NCI-H524 treated with DMSO at 0.1 percent for 48 hours (cell line): ENCODE data around the gene KCNH6.

Experiments used
- DNase-seq: peaks from one replicate; lab custom pipeline; 2025; lab: John Stamatoyannopoulos, UW

Gene KCNH6

DNA sequence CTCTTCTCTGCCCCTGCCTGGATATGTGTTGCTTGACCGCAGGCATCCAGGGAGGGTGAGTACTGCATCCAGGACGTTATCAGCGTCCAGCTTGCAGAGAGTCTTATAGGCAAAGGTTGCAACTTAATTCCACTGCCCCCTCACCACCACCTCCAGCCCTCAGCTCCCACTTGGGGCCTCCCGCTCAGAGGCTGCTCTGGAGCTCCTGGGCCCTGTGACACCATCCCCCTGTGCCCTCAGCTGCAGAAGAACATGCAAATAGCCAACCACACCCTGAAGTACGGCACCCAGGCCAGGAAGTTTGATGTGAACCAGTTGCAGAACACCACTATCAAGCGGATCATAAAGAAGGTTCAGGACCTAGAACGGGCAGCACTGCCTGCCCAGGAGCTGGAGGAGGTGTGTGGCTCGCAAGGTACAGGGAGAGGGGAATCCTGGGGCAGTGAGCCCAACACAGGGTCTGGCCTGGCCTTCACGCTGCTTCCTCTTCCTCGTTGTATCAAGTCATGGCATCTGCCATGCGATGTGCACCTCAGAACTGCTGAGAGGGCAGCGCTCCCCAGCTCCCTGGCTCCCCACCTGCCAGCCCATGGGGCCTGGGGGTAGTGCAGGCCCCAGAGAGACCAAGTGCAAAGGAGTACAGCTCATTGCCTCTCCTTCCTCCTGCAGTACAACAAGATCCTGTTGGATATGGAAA is 36.7 kb upstream of the KCNH6 start:
- no peak for DNase-seq

- DNase-seq = no peak
These were observed 36.2 kb upstream of the KCNH6 start for GRCh38 chr17:63487014-63487339.

DNA sequence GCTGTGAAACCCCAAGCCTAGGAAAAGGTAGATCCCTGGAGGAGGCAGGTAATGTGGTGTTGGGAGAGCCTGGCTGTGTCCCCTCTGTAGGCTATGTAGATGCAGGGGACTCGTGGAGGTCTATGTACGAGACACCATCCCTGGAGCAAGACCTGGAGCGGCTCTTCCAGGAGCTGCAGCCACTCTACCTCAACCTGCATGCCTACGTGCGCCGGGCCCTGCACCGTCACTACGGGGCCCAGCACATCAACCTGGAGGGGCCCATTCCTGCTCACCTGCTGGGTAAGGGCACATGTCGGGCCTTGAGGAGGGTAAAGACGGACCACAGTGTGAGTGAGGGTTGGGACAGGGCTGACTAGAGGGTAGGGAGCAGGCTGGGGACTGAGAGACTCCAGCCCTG is 34.3 kb upstream of the KCNH6 start:
- no peak for DNase-seq

DNA sequence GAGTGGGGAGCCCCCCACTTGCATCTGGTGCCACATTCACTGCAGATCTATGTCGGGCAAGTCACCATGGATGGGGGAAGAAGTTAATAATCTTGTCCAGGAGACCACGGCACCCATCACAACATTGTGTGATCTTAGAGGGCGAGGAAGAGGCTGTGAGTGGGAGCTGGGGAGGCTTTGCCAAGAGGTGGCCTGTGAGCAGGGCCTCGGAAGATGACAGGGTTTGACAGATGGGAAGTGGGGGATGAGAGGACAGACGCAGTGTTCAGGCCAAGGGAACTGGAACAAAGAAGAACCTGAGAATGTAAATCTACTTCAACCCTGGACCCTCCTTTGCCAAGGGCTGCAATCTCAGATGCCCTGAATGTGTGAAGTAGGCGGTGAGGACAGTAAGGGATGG is 33.9 kb upstream of the KCNH6 start:
- no peak for DNase-seq

DNA sequence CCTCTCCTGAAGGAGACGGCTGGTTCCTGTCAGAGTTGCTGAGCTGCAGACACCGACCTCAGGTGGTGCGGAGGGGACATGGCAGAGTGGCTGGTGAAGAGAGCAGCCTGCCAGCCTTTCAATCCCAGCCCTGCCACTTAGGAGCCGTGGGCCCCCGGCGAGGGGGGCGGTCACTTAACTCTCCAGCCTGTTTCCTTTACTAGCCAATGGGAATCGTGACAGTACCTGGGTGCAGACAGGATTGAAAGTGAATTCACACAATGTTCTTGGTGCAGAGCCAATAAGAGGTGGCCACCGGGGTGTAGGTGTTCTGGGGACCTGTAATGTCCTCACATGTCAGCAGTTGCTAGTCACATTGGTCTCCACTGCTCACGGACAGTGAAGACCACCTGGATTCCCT is 32.8 kb upstream of the KCNH6 start:
- peak; percentile 52 for DNase-seq

DNA sequence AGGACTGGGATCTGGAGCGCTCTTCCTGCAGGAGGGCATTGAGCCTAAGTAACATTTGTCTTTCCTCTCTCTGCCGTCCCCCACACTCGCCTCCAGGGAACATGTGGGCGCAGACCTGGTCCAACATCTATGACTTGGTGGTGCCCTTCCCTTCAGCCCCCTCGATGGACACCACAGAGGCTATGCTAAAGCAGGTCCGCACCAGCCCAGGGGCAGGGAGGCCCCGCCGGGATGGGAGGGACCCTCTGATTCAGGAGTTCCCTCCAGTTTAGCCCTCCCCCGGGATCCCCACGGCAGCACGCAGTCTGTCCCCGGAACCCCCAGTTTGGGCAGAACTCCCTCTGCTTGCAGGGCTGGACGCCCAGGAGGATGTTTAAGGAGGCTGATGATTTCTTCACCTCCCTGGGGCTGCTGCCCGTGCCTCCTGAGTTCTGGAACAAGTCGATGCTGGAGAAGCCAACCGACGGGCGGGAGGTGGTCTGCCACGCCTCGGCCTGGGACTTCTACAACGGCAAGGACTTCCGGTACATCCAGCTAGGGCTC is 32.2 kb upstream of the KCNH6 start:
- DNase-seq = no peak

- DNase-seq = no peak
These were observed 31.7 kb upstream of the KCNH6 start for GRCh38 chr17:63491413-63491812.

GRCh38 chr17:63491977-63492618 is 31.1 kb upstream of the KCNH6 start:
- peak; percentile 94 for DNase-seq

DNA sequence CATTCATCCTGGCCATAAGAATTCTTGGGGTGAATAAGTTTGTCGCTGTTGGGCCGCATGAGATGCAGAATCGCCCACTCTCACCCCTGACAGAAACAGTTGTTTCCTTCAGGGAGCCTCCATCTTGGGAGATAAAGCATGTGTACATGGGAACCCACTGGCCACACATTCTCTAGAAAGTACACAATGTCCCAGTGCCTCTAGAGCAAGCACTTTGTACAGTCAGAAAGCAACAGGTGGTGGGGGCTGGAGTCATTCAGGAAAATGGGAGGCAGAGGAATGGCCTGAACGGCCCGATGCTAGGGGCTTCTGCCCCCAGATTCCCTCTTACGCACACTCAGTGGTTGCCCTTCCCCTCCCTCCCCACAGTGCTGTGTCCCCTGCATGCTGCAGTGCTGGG is 30.2 kb upstream of the KCNH6 start:
- DNase-seq = no peak

GRCh38 chr17:63493411-63493810 is 29.7 kb upstream of the KCNH6 start:
- no peak for DNase-seq

DNA sequence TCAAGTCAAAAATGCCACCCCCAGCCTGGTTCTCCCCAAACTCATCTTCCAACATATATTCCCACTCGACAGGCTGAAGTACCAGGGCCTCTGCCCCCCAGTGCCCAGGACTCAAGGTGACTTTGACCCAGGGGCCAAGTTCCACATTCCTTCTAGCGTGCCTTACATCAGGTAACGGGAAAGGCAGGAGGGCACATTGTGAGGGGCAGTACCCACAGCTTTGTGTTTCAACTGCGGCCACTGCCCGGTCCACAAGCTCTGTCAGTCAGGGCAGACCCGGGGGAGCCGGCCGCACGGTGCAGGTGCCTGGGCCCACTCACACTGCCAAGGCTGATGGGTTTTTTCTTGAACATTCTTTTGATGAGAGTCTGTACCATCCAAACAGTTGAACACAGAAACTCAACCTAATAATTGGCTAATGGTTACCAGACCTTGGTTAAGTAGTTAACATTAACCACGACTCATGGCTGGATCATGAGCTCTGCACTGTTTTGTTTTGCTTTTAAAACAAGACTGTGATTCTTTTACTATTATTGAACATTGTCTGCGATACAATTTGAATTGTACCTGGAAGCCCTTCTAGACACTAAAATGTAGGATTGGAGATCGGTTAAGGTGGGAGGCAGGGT is 28.7 kb upstream of the KCNH6 start:
- DNase-seq = no peak

- DNase-seq = peak; percentile 17
These were observed 27.7 kb upstream of the KCNH6 start for GRCh38 chr17:63495491-63495890.

DNA sequence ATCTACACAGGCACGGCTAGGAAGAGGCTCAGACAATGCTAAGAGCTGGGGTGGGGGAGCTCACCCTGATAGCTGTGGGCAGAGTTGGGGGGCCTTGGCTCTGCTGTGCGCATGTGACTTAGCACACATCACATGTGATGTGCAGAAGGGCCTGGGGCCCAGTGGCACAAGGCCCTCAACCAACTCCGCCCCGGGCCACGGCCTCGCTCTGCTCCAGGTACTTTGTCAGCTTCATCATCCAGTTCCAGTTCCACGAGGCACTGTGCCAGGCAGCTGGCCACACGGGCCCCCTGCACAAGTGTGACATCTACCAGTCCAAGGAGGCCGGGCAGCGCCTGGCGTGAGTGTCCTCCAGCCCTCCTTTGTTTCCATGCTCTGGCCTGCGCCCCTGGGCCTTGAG is 27.0 kb upstream of the KCNH6 start:
- DNase-seq = no peak

DNA sequence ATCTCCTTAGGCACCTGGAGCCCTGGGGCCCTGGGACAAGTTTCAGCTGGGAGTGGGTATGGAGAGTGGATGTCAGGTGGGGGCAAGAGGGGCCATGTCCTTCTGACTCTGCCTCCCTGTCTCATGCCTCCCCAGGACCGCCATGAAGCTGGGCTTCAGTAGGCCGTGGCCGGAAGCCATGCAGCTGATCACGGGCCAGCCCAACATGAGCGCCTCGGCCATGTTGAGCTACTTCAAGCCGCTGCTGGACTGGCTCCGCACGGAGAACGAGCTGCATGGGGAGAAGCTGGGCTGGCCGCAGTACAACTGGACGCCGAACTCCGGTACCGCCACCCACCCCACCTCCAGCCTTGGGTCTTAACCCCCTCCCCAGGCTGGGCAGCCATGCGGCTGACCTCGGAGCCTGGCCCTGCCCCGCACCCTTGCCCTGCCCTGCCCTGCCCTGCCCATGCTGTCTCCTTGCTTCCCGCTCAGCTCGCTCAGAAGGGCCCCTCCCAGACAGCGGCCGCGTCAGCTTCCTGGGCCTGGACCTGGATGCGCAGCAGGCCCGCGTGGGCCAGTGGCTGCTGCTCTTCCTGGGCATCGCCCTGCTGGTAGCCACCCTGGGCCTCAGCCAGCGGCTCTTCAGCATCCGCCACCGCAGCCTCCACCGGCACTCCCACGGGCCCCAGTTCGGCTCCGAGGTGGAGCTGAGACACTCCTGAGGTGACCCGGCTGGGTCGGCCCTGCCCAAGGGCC is 26.3 kb upstream of the KCNH6 start:
- DNase-seq = no peak

DNA sequence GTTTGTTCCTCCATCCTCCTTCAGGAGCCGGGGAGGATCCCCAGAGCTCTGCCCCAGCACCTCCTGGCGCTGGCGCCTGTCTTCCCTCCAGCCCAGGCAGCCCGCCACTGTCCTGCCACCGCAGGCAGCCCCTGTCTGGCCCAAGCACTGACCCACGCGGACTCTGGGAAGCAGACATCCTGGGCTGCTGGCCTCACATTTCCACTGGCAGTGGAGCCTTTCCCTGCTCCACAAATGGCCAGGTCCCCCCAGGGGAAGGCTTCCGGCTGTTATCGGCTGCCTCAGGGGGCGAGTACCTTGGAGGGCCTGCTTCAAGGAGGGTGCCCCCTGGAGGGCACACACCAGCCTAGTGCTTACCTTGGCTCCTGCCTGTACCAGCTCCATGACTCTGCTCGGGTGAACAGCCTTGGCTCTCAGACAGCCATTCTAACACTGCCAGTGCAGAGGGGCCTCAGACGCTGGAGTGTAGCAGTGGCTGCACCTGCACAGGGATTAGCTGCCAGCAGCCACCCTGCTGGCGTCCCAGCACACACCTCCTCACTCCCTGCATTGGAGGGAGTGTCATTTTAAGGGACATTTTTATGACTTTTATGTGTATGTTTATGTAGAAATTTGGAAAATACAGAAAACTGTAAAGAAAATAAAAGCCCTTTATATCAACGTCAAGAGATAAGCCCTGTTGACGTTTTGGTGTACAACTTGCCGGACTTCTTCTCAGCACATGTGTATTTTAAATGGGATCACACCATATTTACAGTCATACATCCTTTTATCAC is 25.3 kb upstream of the KCNH6 start:
- peak; percentile 36 for DNase-seq

- DNase-seq = no peak
These were observed 24.4 kb upstream of the KCNH6 start for GRCh38 chr17:63498626-63499195.

GRCh38 chr17:63500543-63501390 is 22.4 kb upstream of the KCNH6 start:
- DNase-seq = no peak

GRCh38 chr17:63503341-63503705 is 19.8 kb upstream of the KCNH6 start:
- DNase-seq = no peak

DNA sequence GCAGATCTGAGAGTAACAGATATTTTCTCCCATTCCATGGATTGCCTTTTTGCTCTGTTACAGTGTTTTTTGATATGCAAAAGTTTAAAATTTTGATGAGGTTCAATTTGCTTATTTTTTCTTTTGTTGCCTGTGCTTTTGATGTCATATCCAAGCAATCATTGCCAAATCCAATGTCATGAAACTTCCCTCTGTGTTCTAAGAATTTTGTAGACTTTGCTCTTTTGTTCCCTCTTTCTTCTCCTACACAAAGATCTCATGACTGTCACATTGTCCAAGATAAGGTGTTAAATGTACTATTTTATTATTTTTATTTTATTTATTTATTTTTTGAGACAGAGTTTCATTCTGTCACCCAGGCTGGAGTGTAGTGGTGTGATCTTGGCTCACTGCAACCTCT is 18.9 kb upstream of the KCNH6 start:
- no peak for DNase-seq

GRCh38 chr17:63505341-63505740 is 17.8 kb upstream of the KCNH6 start:
- no peak for DNase-seq

GRCh38 chr17:63506627-63507026 is 16.5 kb upstream of the KCNH6 start:
- no peak for DNase-seq
